ENCODE measurements around the gene CYP2W1.

DNA sequence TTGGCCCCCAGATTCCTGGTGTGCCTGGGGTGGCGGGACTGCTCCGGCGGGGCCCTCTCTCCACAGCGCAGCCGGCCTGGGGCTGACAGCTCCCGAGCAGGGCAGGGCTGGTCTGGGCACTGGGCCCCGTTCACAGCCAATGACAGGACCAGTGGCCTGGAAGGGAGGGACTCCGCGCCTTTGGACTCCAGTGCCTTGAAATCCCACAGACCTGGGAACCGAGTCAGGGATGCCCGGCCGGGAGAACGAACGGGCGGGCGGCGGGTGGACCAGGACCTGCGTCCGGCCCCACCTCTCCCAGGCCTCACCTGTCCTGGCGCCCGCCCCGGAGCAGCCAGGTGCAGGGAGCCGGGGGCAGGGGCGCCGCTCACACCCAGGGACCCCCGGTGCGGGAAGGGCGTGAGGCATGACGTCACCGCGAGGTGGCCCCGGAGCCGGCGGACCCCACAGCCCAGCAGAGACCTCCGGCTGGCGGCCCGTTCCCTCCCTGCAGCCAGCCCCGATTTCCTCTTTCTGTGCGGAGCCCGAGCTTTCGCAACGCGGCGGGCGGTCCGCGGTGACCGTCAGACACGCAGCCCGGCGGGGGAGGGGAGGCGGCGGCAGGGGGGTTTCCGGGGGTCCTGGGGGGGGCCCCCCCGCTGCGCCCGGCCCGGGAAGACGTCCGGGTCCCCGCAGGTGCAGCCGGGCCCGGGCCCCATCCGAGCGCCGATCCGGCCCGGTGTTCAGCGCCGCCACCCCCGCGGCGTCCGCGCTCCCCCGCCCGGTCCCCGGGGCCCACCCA lies 29.2 kb upstream of the CYP2W1 start:
- TF ChIP-seq, protein P1, sequence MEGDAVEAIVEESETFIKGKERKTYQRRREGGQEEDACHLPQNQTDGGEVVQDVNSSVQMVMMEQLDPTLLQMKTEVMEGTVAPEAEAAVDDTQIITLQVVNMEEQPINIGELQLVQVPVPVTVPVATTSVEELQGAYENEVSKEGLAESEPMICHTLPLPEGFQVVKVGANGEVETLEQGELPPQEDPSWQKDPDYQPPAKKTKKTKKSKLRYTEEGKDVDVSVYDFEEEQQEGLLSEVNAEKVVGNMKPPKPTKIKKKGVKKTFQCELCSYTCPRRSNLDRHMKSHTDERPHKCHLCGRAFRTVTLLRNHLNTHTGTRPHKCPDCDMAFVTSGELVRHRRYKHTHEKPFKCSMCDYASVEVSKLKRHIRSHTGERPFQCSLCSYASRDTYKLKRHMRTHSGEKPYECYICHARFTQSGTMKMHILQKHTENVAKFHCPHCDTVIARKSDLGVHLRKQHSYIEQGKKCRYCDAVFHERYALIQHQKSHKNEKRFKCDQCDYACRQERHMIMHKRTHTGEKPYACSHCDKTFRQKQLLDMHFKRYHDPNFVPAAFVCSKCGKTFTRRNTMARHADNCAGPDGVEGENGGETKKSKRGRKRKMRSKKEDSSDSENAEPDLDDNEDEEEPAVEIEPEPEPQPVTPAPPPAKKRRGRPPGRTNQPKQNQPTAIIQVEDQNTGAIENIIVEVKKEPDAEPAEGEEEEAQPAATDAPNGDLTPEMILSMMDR (IDR thresholded peaks at IDR 0.05 in 4 of 5, conservative IDR thresholded peaks at IDR 0.05 in 1 of 5), result no peak
- no peak for TF ChIP-seq POLR2A (IDR thresholded peaks at IDR 0.05)

Measured in gastrocnemius medialis (tissue), 4 donors.